Loucy (cell line): ENCODE measurements around the gene AHI1.

Source experiments
- H2AFZ ChIP-seq: fragments of 200-600 bp; sonication (generic); 2 replicates; pipeline ENCODE4 v1.6.0; 2016; ENCODE audit warnings: antibody characterized with exemption, mild to moderate bottlenecking, low read length, moderate library complexity
- H3F3A ChIP-seq: fragments of 200-600 bp; 2 replicates; pipeline ENCODE4 v1.6.0; 2016; ENCODE audit warnings: antibody characterized with exemption, low read depth, mild to moderate bottlenecking
- H3K27me3 ChIP-seq: fragments of 200-600 bp; sonication (generic); 2 replicates; pipeline ENCODE4 v1.6.1; 2014; ENCODE audit warnings: low read length, mild to moderate bottlenecking; ENCODE audit not compliant: insufficient read depth, poor library complexity, severe bottlenecking
- H3K36me3 ChIP-seq: fragments of 200-600 bp; sonication (generic); 2 replicates; pipeline ENCODE4 v1.6.1; 2016; ENCODE audit warnings: low read length; ENCODE audit not compliant: insufficient read depth
- H3K4me1 ChIP-seq: fragments of 200-600 bp; sonication (generic); 2 replicates; pipeline ENCODE4 v1.5.1; 2014; ENCODE audit warnings: low read length, mild to moderate bottlenecking; ENCODE audit not compliant: insufficient read depth, poor library complexity, severe bottlenecking
- H3K4me2 ChIP-seq: fragments of 200-600 bp; sonication (generic); 2 replicates; pipeline ENCODE4 v1.6.0; 2014; ENCODE audit warnings: antibody characterized with exemption, low read length, low read depth, mild to moderate bottlenecking; ENCODE audit not compliant: poor library complexity, severe bottlenecking
- H3K4me3 ChIP-seq: fragments of 200-600 bp; sonication (generic); 2 replicates; pipeline ENCODE4 v1.5.1; 2014; ENCODE audit warnings: low read length, mild to moderate bottlenecking, mixed read lengths; ENCODE audit not compliant: poor library complexity, severe bottlenecking
- H3K79me2 ChIP-seq: fragments of 200-600 bp; sonication (generic); 2 replicates; pipeline ENCODE4 v1.6.1; 2014; ENCODE audit warnings: low read length; ENCODE audit not compliant: insufficient read depth
- H3K9ac ChIP-seq: fragments of 200-600 bp; sonication (generic); 2 replicates; pipeline ENCODE4 v1.6.0; 2014; ENCODE audit warnings: mild to moderate bottlenecking, low read depth, low read length, moderate library complexity; ENCODE audit not compliant: poor library complexity, severe bottlenecking
- H3K9me2 ChIP-seq: fragments of 200-600 bp; sonication (generic); replicated peaks from 2 replicates; pipeline ENCODE4 v1.6.1; 2016; ENCODE audit warnings: low read depth, low read length, mixed read lengths
- H3K9me3 ChIP-seq: fragments of 200-600 bp; sonication (generic); 2 replicates; pipeline ENCODE4 v1.6.1; 2014; ENCODE audit warnings: mild to moderate bottlenecking, antibody characterized with exemption, low read length, low read depth; ENCODE audit not compliant: insufficient read depth
- H4K20me1 ChIP-seq: fragments of 200-600 bp; sonication (generic); 2 replicates; pipeline ENCODE4 v1.6.0; 2014; ENCODE audit warnings: antibody characterized with exemption, low read length, mild to moderate bottlenecking; ENCODE audit not compliant: insufficient read depth, poor library complexity, severe bottlenecking
- CTCF ChIP-seq: fragments of 200-600 bp; sonication (generic); conservative IDR thresholded peaks from 2 replicates; pipeline ENCODE4 v1.5.1; 2014; ENCODE audit warnings: mild to moderate bottlenecking, antibody characterized with exemption, low read length
- EZH2phosphoT487 ChIP-seq: fragments of 200-600 bp; IDR thresholded peaks from 2 replicates; pipeline ENCODE4 v1.6.1; 2018; ENCODE audit warnings: antibody characterized with exemption, mild to moderate bottlenecking, moderate library complexity, borderline replicate concordance

AHI1 gene

GRCh38 chr6:135402311-135402710, 95.2 kb downstream of the AHI1 start:
- no peak overlapping the region for H3K4me2 ChIP-seq
- peaks cover 5% of the 10 kb centered on the region for H3K4me1 ChIP-seq
- TF ChIP-seq EZH2phosphoT487 = no peak
- no peak overlapping the region for H3K9ac ChIP-seq
- H3K9me2 ChIP-seq = no peaks in the 10 kb centered on the region
- H3K79me2 ChIP-seq = no peaks in the 10 kb centered on the region
- H4K20me1 ChIP-seq = no peaks in the 10 kb centered on the region
- no peak overlapping the region for H2AFZ ChIP-seq
- H3K27me3 ChIP-seq = no peaks in the 10 kb centered on the region
- H3K4me3 ChIP-seq = no peak overlapping the region
- H3F3A ChIP-seq = no peaks in the 10 kb centered on the region
- H3K36me3 ChIP-seq = no peaks in the 10 kb centered on the region
- H3K9me3 ChIP-seq = no peaks in the 10 kb centered on the region

GRCh38 chr6:135397172-135397952, 100.2 kb downstream of the AHI1 start:
- no peaks in the 10 kb centered on the region for H3F3A ChIP-seq
- no peaks in the 10 kb centered on the region for H3K9me3 ChIP-seq
- H3K4me1 ChIP-seq = peaks cover 5% of the 10 kb centered on the region
- no peak overlapping the region for H3K9ac ChIP-seq
- H4K20me1 ChIP-seq = no peaks in the 10 kb centered on the region
- no peaks in the 10 kb centered on the region for H3K79me2 ChIP-seq
- no peaks in the 10 kb centered on the region for H3K36me3 ChIP-seq
- no peak overlapping the region for H3K4me3 ChIP-seq
- no peak overlapping the region for H2AFZ ChIP-seq
- H3K4me2 ChIP-seq = no peak overlapping the region
- no peaks in the 10 kb centered on the region for H3K27me3 ChIP-seq
- TF ChIP-seq CTCF = no peak
- no peak for TF ChIP-seq EZH2phosphoT487
- no peaks in the 10 kb centered on the region for H3K9me2 ChIP-seq

GRCh38 chr6:135395136-135395535, 102.4 kb downstream of the AHI1 start:
- no peak for TF ChIP-seq CTCF
- no peak for TF ChIP-seq EZH2phosphoT487

GRCh38 chr6:135393289-135393688, 104.3 kb downstream of the AHI1 start:
- Histone ChIP-seq H3K27me3 (no peaks in the 10 kb centered on the region), H3K36me3 (no peaks in the 10 kb centered on the region), H4K20me1 (no peaks in the 10 kb centered on the region), H2AFZ (no peak overlapping the region), H3K4me3 (no peak overlapping the region), H3K9me2 (no peaks in the 10 kb centered on the region), H3K9ac (no peak overlapping the region), H3K4me2 (no peak overlapping the region), H3K9me3 (no peaks in the 10 kb centered on the region), H3K4me1 (peaks cover 5% of the 10 kb centered on the region), H3K79me2 (no peaks in the 10 kb centered on the region), H3F3A (no peaks in the 10 kb centered on the region)
- no peak for TF ChIP-seq CTCF
- TF ChIP-seq EZH2phosphoT487 = no peak

More at GRCh38 chr6:135395136-135395535, 102.4 kb downstream of the AHI1 start:
- Histone ChIP-seq H3F3A (no peaks in the 10 kb centered on the region), H3K4me3 (no peak overlapping the region), H2AFZ (no peak overlapping the region), H3K9me3 (no peaks in the 10 kb centered on the region), H3K27me3 (no peaks in the 10 kb centered on the region), H3K4me1 (peaks cover 5% of the 10 kb centered on the region), H3K9ac (no peak overlapping the region), H4K20me1 (no peaks in the 10 kb centered on the region), H3K36me3 (no peaks in the 10 kb centered on the region), H3K9me2 (no peaks in the 10 kb centered on the region), H3K79me2 (no peaks in the 10 kb centered on the region), H3K4me2 (no peak overlapping the region)
